HepG2 (cell line): Measurements from ENCODE around the gene PLEKHA6. TPM values are rescaled to one million over a fixed set of nuclear protein-coding genes. Genes with fewer than 3 reads are reported as not detected.

Experiments
- HNRNPUL1 ChIP-seq: fragments of 200-400 bp; formaldehyde crosslinking; IDR thresholded peaks from 2 replicates; pipeline ENCODE4 v1.6.1; 2017; ENCODE audit warnings: low read depth, mild to moderate bottlenecking, low read length, moderate library complexity
- MTA1 ChIP-seq: sonication (generic); formaldehyde crosslinking; IDR thresholded peaks from 2 replicates; pipeline ENCODE4 v1.4.0; 2020; ENCODE audit warnings: missing genetic modification reagents, mild to moderate bottlenecking, borderline replicate concordance
- MZF1 ChIP-seq: sonication (generic); formaldehyde crosslinking; IDR thresholded peaks from 2 replicates; pipeline ENCODE4 v1.8.1; 2023; ENCODE audit warnings: mild to moderate bottlenecking, missing genetic modification reagents, borderline replicate concordance
- NPAS2 ChIP-seq: sonication (generic); formaldehyde crosslinking; IDR thresholded peaks from 2 replicates; pipeline ENCODE4 v1.8.0; 2022; ENCODE audit warnings: mild to moderate bottlenecking, missing genetic modification reagents, borderline replicate concordance
- SNAI1 ChIP-seq: sonication (generic); formaldehyde crosslinking; IDR thresholded peaks from 2 replicates; pipeline ENCODE4 v1.5.0; 2020; ENCODE audit warnings: mild to moderate bottlenecking, missing genetic modification reagents, borderline replicate concordance
- TRIM24 ChIP-seq: sonication (generic); formaldehyde crosslinking; IDR thresholded peaks from 2 replicates; pipeline ENCODE4 v1.8.0; 2022; ENCODE audit warnings: mild to moderate bottlenecking, missing genetic modification reagents
- TSC22D2 ChIP-seq: sonication (generic); formaldehyde crosslinking; IDR thresholded peaks from 2 replicates; pipeline ENCODE4 v1.5.1; 2020; ENCODE audit warnings: missing genetic modification reagents, mild to moderate bottlenecking, borderline replicate concordance
- ZNF30 ChIP-seq: sonication (generic); formaldehyde crosslinking; IDR thresholded peaks from 2 replicates; pipeline ENCODE4 v1.5.0; 2020; ENCODE audit warnings: mild to moderate bottlenecking, missing genetic modification reagents
- ZNF792 ChIP-seq: IDR thresholded peaks from 2 replicates; pipeline ENCODE4 v1.6.1; 2016
- ZNF891 ChIP-seq: sonication (generic); formaldehyde crosslinking; IDR thresholded peaks from 2 replicates; pipeline ENCODE4 v1.5.0; 2020; ENCODE audit warnings: mild to moderate bottlenecking, missing genetic modification reagents
- ZSCAN30 ChIP-seq: sonication (generic); formaldehyde crosslinking; IDR thresholded peaks from 2 replicates; pipeline ENCODE4 v1.5.0; 2020; ENCODE audit warnings: mild to moderate bottlenecking, missing genetic modification reagents
- polyA plus RNA-seq, 8 experiments: library from polyadenylated mRNA; depleted of rRNA in 3 of 8; stranded (reverse) in 7 of 8; unstranded in 1 of 8; fragments of >200 nt; fragmentation: Illumina TruSeq in 4 of 8; extraction: Trizol in 4 of 8; gene quantifications; 2 replicates each; pipeline versions ENCODE4 v1.2.1 to v1.2.3, GENCODE V29; 2011 to 2016; ENCODE audit warnings: low read depth in 4 of 8, missing spikeins in 1 of 8, mixed read lengths in 1 of 8; ENCODE audit not compliant: insufficient read depth in 1 of 8
- total RNA-seq, 5 experiments: library from RNA; depleted of rRNA; stranded (reverse); fragments of >200 nt; fragmentation: Illumina TruSeq; extraction: Trizol; gene quantifications; 2 replicates each; pipeline ENCODE4 v1.2.3, GENCODE V29; 2016; ENCODE audit warnings: low read depth in 1 of 5
- TF ChIP-seq, protein P1 (sequence below): sonication (generic); formaldehyde crosslinking; conservative IDR thresholded peaks from 2 replicates; pipeline ENCODE4 v1.4.0; 2020; ENCODE audit warnings: mild to moderate bottlenecking, missing genetic modification reagents, moderate library complexity
- TF ChIP-seq, protein P2 (sequence below): sonication (generic); formaldehyde crosslinking; IDR thresholded peaks from 2 replicates; pipeline ENCODE4 v1.5.0; 2020; ENCODE audit warnings: mild to moderate bottlenecking, missing genetic modification reagents
- TF ChIP-seq, protein P3 (sequence below): sonication (generic); formaldehyde crosslinking; IDR thresholded peaks from 2 replicates; pipeline ENCODE4 v1.5.0; 2020; ENCODE audit warnings: mild to moderate bottlenecking, missing genetic modification reagents, borderline replicate concordance

Gene PLEKHA6
- total and polyA plus RNA-seq, 2 of the 13 experiments (the other 11 are each of a cell fraction or from before 2014, with no cell fraction given) = 5.3 to 11.4 TPM

DNA sequence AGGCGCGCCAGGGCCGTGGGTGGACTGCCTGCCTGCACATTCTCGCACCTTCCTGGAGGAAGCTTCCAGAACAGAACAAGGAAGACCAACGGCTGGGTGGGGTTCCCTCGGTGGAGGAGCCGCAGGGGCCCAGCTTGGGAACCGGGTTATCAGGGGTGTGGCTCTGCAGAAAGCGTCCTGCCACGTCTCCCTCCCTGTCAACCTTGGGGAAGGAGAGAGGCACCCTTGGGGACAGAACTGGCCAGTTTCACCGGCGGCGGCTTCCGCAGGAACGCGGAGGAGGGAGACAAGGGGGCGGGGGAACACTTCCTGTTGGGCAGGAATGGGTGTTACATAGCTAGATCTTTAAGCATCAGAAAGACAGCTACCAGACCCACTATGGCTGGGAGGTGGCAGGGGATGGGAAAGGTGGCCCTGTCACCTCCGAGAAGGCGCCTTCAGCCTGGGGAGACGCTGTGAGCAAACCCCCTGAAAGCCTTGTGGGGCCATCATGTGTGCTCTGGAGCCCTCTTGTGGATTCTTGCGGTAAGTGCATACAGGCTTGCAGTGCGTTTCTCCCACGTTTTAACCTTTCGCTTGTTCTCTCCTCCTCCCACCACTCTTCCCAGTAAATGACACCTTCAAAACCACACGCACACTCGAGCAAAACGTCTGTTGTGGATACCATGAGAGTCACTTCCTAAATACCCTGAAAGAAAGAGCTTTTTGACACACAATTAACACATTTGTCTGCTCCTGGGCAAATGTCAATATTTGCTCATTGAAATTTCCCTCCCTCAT, 3.8 kb upstream of the PLEKHA6 start (continued):
- TF ChIP-seq, protein P1, sequence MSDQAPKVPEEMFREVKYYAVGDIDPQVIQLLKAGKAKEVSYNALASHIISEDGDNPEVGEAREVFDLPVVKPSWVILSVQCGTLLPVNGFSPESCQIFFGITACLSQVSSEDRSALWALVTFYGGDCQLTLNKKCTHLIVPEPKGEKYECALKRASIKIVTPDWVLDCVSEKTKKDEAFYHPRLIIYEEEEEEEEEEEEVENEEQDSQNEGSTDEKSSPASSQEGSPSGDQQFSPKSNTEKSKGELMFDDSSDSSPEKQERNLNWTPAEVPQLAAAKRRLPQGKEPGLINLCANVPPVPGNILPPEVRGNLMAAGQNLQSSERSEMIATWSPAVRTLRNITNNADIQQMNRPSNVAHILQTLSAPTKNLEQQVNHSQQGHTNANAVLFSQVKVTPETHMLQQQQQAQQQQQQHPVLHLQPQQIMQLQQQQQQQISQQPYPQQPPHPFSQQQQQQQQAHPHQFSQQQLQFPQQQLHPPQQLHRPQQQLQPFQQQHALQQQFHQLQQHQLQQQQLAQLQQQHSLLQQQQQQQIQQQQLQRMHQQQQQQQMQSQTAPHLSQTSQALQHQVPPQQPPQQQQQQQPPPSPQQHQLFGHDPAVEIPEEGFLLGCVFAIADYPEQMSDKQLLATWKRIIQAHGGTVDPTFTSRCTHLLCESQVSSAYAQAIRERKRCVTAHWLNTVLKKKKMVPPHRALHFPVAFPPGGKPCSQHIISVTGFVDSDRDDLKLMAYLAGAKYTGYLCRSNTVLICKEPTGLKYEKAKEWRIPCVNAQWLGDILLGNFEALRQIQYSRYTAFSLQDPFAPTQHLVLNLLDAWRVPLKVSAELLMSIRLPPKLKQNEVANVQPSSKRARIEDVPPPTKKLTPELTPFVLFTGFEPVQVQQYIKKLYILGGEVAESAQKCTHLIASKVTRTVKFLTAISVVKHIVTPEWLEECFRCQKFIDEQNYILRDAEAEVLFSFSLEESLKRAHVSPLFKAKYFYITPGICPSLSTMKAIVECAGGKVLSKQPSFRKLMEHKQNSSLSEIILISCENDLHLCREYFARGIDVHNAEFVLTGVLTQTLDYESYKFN (CRISPR knock-in tag) = 0 out of 2 replicates have a peak, but pooled peaks have one; percentile 17
- TF ChIP-seq, protein P2, sequence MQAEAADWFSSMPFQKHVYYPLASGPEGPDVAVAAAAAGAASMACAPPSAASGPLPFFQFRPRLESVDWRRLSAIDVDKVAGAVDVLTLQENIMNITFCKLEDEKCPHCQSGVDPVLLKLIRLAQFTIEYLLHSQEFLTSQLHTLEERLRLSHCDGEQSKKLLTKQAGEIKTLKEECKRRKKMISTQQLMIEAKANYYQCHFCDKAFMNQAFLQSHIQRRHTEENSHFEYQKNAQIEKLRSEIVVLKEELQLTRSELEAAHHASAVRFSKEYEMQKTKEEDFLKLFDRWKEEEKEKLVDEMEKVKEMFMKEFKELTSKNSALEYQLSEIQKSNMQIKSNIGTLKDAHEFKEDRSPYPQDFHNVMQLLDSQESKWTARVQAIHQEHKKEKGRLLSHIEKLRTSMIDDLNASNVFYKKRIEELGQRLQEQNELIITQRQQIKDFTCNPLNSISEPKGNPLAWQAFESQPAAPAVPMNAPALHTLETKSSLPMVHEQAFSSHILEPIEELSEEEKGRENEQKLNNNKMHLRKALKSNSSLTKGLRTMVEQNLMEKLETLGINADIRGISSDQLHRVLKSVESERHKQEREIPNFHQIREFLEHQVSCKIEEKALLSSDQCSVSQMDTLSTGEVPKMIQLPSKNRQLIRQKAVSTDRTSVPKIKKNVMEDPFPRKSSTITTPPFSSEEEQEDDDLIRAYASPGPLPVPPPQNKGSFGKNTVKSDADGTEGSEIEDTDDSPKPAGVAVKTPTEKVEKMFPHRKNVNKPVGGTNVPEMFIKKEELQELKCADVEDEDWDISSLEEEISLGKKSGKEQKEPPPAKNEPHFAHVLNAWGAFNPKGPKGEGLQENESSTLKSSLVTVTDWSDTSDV (CRISPR knock-in tag) = no peak
- TF ChIP-seq ZSCAN30 (CRISPR knock-in tag) = no peak
- TF ChIP-seq ZNF30 (CRISPR knock-in tag) = no peak
- TF ChIP-seq MZF1 (CRISPR knock-in tag) = no peak
- TF ChIP-seq TRIM24 = no peak
- no peak for TF ChIP-seq ZNF792 (CRISPR knock-in tag)
- TF ChIP-seq TSC22D2 (CRISPR knock-in tag) = 0 out of 2 replicates have a peak, but pooled peaks have one; percentile 18
- TF ChIP-seq, protein P3, sequence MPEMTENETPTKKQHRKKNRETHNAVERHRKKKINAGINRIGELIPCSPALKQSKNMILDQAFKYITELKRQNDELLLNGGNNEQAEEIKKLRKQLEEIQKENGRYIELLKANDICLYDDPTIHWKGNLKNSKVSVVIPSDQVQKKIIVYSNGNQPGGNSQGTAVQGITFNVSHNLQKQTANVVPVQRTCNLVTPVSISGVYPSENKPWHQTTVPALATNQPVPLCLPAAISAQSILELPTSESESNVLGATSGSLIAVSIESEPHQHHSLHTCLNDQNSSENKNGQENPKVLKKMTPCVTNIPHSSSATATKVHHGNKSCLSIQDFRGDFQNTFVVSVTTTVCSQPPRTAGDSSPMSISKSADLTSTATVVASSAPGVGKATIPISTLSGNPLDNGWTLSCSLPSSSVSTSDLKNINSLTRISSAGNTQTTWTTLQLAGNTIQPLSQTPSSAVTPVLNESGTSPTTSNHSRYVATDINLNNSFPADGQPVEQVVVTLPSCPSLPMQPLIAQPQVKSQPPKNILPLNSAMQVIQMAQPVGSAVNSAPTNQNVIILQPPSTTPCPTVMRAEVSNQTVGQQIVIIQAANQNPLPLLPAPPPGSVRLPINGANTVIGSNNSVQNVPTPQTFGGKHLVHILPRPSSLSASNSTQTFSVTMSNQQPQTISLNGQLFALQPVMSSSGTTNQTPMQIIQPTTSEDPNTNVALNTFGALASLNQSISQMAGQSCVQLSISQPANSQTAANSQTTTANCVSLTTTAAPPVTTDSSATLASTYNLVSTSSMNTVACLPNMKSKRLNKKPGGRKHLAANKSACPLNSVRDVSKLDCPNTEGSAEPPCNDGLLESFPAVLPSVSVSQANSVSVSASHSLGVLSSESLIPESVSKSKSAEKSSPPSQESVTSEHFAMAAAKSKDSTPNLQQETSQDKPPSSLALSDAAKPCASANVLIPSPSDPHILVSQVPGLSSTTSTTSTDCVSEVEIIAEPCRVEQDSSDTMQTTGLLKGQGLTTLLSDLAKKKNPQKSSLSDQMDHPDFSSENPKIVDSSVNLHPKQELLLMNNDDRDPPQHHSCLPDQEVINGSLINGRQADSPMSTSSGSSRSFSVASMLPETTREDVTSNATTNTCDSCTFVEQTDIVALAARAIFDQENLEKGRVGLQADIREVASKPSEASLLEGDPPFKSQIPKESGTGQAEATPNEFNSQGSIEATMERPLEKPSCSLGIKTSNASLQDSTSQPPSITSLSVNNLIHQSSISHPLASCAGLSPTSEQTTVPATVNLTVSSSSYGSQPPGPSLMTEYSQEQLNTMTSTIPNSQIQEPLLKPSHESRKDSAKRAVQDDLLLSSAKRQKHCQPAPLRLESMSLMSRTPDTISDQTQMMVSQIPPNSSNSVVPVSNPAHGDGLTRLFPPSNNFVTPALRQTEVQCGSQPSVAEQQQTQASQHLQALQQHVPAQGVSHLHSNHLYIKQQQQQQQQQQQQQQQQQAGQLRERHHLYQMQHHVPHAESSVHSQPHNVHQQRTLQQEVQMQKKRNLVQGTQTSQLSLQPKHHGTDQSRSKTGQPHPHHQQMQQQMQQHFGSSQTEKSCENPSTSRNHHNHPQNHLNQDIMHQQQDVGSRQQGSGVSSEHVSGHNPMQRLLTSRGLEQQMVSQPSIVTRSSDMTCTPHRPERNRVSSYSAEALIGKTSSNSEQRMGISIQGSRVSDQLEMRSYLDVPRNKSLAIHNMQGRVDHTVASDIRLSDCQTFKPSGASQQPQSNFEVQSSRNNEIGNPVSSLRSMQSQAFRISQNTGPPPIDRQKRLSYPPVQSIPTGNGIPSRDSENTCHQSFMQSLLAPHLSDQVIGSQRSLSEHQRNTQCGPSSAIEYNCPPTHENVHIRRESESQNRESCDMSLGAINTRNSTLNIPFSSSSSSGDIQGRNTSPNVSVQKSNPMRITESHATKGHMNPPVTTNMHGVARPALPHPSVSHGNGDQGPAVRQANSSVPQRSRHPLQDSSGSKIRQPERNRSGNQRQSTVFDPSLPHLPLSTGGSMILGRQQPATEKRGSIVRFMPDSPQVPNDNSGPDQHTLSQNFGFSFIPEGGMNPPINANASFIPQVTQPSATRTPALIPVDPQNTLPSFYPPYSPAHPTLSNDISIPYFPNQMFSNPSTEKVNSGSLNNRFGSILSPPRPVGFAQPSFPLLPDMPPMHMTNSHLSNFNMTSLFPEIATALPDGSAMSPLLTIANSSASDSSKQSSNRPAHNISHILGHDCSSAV (CRISPR knock-in tag) = no peak
- no peak for TF ChIP-seq MTA1
- TF ChIP-seq HNRNPUL1 = no peak
- no peak for TF ChIP-seq NPAS2 (CRISPR knock-in tag)
- TF ChIP-seq SNAI1 (CRISPR knock-in tag) = no peak
- TF ChIP-seq ZNF891 = 0 out of 2 replicates have a peak, but pooled peaks have one; percentile 37
